AG04450 (cell line): ENCODE measurements around the gene MANBA. TPM values are rescaled to one million over a fixed set of nuclear protein-coding genes. Genes with fewer than 3 reads are reported as not detected.

ENCODE experiments used
- CTCF ChIA-PET: fragments of 300-600, 350-600 bp; formaldehyde crosslinking; extraction: SDS; loops from one replicate; lab custom pipeline; 2022; ENCODE audit warnings: antibody characterized with exemption, inconsistent platforms; lab: Charles Lee
- POLR2A ChIA-PET: fragments of 350-600 bp; formaldehyde crosslinking; extraction: SDS; loops from one replicate; lab custom pipeline; 2021; ENCODE audit warnings: antibody characterized with exemption, inconsistent platforms; lab: Yijun Ruan, JAX
- DNase-seq: peaks from one replicate; pipeline ENCODE4 v3.0.0-alpha.2; 2011; ENCODE audit warnings: low read depth, low spot score
- H3K27ac ChIP-seq: one replicate; pipeline ENCODE4 v1.5.1; 2012; ENCODE audit warnings: low read depth, low read length, control low read depth
- H3K27me3 ChIP-seq: one replicate; pipeline ENCODE4 v1.6.0; 2012; ENCODE audit warnings: low read length; ENCODE audit not compliant: control insufficient read depth, insufficient read depth
- H3K4me3 ChIP-seq: 2 replicates; pipeline ENCODE4 v1.5.1; 2011; ENCODE audit warnings: mild to moderate bottlenecking, low read depth, low read length, control low read depth
- H3K9me3 ChIP-seq: 2 replicates; pipeline ENCODE4 v1.5.1; 2012; ENCODE audit warnings: low read length; ENCODE audit not compliant: control insufficient read depth, insufficient read depth
- CTCF ChIP-seq: IDR thresholded peaks from 2 replicates; pipeline ENCODE4 v1.5.1; 2011; ENCODE audit warnings: low read depth, low read length, control low read depth, inconsistent platforms
- polyA plus RNA-seq: library from polyadenylated mRNA; depleted of rRNA; stranded (reverse); fragments of >200 nt; gene quantifications from 2 replicates; pipeline ENCODE4 v1.2.3, GENCODE V29; 2011

MANBA gene
- polyA plus RNA-seq, 1 experiment = 20.9 TPM

DNA sequence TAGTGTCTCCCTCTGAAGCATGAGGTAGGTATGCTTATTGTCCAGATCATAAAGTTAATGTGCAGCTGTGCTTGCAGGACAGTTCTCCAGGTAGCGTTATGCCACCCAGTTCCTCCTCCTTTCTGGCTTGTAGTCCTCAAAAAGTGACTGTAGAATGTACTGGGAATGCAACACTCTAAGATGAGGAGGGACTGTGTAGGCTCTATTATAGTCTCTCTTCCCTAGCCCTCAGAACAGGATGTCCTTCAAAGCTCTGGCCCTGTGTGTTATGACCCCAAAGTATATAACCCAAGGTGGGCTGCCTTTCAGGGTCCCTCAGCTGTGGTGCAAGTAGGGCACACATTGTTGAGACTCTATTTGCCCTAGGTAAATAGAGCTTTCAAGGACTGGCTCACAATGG is 20.8 kb upstream of the MANBA start:
- Histone ChIP-seq H3K27me3 (no peaks in the 10 kb centered on the region), H3K9me3 (no peaks in the 10 kb centered on the region), H3K27ac (no peak overlapping the region), H3K4me3 (no peak overlapping the region)
- POLR2A ChIA-PET = no interaction called here
- TF ChIP-seq CTCF = no peak
- DNase-seq = no peak
- CTCF ChIA-PET = interaction anchor here (0.5 kb wide), 1 partner anchor 24 kb away, joined by 5 read pairs; no protein-coding TSS in a partner anchor

DNA sequence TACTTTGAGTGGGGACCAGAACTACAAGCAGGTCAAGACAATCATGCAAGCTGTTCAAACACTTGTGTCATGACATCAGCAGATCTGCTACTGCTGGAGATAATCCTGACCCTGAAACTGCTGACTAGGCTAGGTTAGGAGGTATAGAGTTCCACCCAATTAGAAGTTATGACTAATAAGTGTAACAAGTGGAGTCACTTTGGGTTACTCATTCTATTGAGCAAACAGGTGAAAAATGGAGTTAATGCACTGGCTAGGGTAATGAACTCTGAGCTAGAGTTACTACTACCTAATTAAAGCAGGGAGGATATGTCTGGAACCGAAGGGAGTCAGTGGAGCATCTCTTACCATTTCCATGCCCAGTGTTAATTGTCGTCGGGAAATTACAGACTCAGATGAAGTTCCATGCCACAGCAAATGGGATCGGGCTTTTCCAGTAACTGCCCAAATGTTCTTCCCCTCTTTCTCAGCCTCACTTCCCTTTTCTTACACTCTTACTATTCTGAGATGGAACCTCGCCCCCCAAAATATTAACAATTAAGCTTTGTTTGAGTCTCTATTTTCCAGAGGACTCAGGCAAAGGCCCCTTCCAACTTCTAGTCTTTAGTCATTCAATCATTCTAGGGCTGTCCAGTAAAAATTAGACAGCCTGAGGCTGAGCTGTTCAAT is 19.8 kb upstream of the MANBA start:
- Histone ChIP-seq H3K4me3 (no peak overlapping the region), H3K27me3 (no peaks in the 10 kb centered on the region), H3K9me3 (no peaks in the 10 kb centered on the region), H3K27ac (no peak overlapping the region)
- TF ChIP-seq CTCF = no peak
- ChIA-PET CTCF (no interaction called here), POLR2A (no interaction called here)
- DNase-seq = no peak

DNA sequence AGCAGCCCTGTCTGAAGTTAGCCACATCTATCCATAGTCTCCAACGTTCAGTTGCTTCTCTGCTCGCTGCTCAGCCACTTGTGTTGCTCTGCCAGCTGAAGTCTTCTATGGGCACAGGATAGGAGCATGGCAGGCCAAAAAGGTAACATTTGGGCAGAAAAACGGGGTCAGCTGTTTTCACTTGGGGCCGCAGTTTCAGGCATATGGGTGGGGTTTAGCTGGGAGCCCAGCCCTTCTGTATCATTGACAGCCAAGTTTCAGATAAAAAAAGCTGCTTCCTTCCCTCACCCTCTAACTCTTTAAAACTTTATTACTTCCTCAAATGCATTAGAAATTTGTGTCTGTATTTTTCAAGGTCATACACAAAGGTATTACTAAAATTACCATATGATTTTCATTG is 18.4 kb upstream of the MANBA start:
- DNase-seq = no peak
- no peaks in the 10 kb centered on the region for H3K27me3 ChIP-seq
- no peak overlapping the region for H3K4me3 ChIP-seq
- H3K27ac ChIP-seq = no peak overlapping the region
- ChIA-PET POLR2A (no interaction called here), CTCF (no interaction called here)
- H3K9me3 ChIP-seq = no peaks in the 10 kb centered on the region
- no peak for TF ChIP-seq CTCF

GRCh38 chr4:102778720-102779119 is 18.0 kb upstream of the MANBA start:
- no peak overlapping the region for H3K4me3 ChIP-seq
- no peaks in the 10 kb centered on the region for H3K9me3 ChIP-seq
- CTCF ChIA-PET = no interaction called here
- TF ChIP-seq CTCF = no peak
- no peaks in the 10 kb centered on the region for H3K27me3 ChIP-seq
- no peak overlapping the region for H3K27ac ChIP-seq
- DNase-seq = no peak
- POLR2A ChIA-PET = no interaction called here

- Histone ChIP-seq H3K4me3 (no peak overlapping the region), H3K27ac (no peak overlapping the region), H3K27me3 (no peaks in the 10 kb centered on the region), H3K9me3 (no peaks in the 10 kb centered on the region)
- CTCF ChIA-PET = no interaction called here
- POLR2A ChIA-PET = no interaction called here
- TF ChIP-seq CTCF = no peak
- DNase-seq = no peak
These were observed 15.0 kb upstream of the MANBA start for GRCh38 chr4:102775805-102776204.
